CD14-positive monocyte (primary cell): ENCODE results near the gene TARS3. TPM values are rescaled to one million over a fixed set of nuclear protein-coding genes. Genes with fewer than 3 reads are reported as not detected.

Source experiments
- DNase-seq, 3 donors: peaks; one replicate each; pipeline ENCODE4 v3.0.0-alpha.2; 2011 to 2022
- H2AFZ ChIP-seq: 2 replicates; pipeline ENCODE4 v1.6.0; 2012; ENCODE audit warnings: mild to moderate bottlenecking, low read depth, low read length, inconsistent platforms; ENCODE audit not compliant: insufficient read depth, poor library complexity, severe bottlenecking
- H3K27ac ChIP-seq, 2 donors: 1 replicate in 1 of 2; 2 replicates in 1 of 2; pipeline ENCODE4 v1.5.1; 2012 to 2013; ENCODE audit warnings: low read length in 2 of 2, control low read depth in 1 of 2, inconsistent platforms in 1 of 2, low read depth in 1 of 2, mild to moderate bottlenecking in 1 of 2
- H3K27me3 ChIP-seq, 2 donors: one replicate each; pipeline versions ENCODE4 v1.6.0 to v1.6.1; 2011 to 2013; ENCODE audit warnings: low read length in 2 of 2; ENCODE audit not compliant: control insufficient read depth in 2 of 2, insufficient read depth in 2 of 2
- H3K36me3 ChIP-seq, 2 donors: replicated peaks in 1 of 2; 1 replicate in 1 of 2; 2 replicates in 1 of 2; pipeline versions ENCODE4 v1.5.1 to v1.6.1; 2012 to 2013; ENCODE audit warnings: low read length in 2 of 2, control low read depth in 1 of 2, inconsistent platforms in 1 of 2, mild to moderate bottlenecking in 1 of 2; ENCODE audit not compliant: insufficient read depth in 2 of 2, control insufficient read depth in 1 of 2
- H3K4me1 ChIP-seq, 2 donors: 1 replicate in 1 of 2; 2 replicates in 1 of 2; pipeline versions ENCODE4 v1.5.1 to v1.6.1; 2012 to 2013; ENCODE audit warnings: low read length in 2 of 2, control low read depth in 1 of 2, inconsistent platforms in 1 of 2, mild to moderate bottlenecking in 1 of 2, moderate library complexity in 1 of 2; ENCODE audit not compliant: insufficient read depth in 2 of 2, control insufficient read depth in 1 of 2
- H3K4me2 ChIP-seq: replicated peaks from 2 replicates; pipeline ENCODE3; 2012; ENCODE audit warnings: low read length, moderate library complexity, mild to moderate bottlenecking; ENCODE audit not compliant: poor library complexity, severe bottlenecking; ENCODE audit errors: extremely low read depth
- H3K4me3 ChIP-seq, 3 experiments: fragments of 200-600 bp in 1 of 3; sonication (generic) in 1 of 3; replicated peaks in 1 of 3; 1 replicate in 2 of 3; 2 replicates in 1 of 3; pipeline ENCODE4 v1.5.1; 2011 to 2013; ENCODE audit warnings: low read length in 3 of 3, mild to moderate bottlenecking in 3 of 3, control low read depth in 2 of 3, low read depth in 2 of 3, inconsistent platforms in 1 of 3, moderate library complexity in 1 of 3
- H3K79me2 ChIP-seq: 2 replicates; pipeline ENCODE4 v1.6.0; 2012; ENCODE audit warnings: mild to moderate bottlenecking, control low read depth, inconsistent platforms, low read length, moderate library complexity; ENCODE audit not compliant: insufficient read depth
- H3K9ac ChIP-seq: 2 replicates; pipeline ENCODE4 v1.6.0; 2017; ENCODE audit warnings: low read length, mild to moderate bottlenecking; ENCODE audit not compliant: insufficient read depth, poor library complexity, severe bottlenecking
- H3K9me3 ChIP-seq, 2 donors: replicated peaks in 1 of 2; 1 replicate in 1 of 2; 2 replicates in 1 of 2; pipeline versions ENCODE4 v1.5.1 to v1.6.1; 2012 to 2013; ENCODE audit warnings: low read length in 2 of 2, control low read depth in 1 of 2; ENCODE audit not compliant: control insufficient read depth in 1 of 2, insufficient read depth in 1 of 2
- H4K20me1 ChIP-seq: 2 replicates; pipeline ENCODE4 v1.6.0; 2012; ENCODE audit warnings: mild to moderate bottlenecking, low read length, control low read depth, moderate library complexity; ENCODE audit not compliant: insufficient read depth
- H3K27ac Mint-ChIP-seq, 7 donors: one replicate each; pipeline ENCODE4 v1.8.0; 2020; ENCODE audit warnings: mild to moderate bottlenecking in 7 of 7, mixed read lengths in 7 of 7, moderate library complexity in 6 of 7, inconsistent platforms in 2 of 7
- H3K27me3 Mint-ChIP-seq, 3 donors: one replicate each; pipeline ENCODE4 v1.8.0; 2021 to 2022; ENCODE audit warnings: low read depth in 3 of 3, mild to moderate bottlenecking in 3 of 3, mixed read lengths in 3 of 3, moderate library complexity in 3 of 3, inconsistent platforms in 1 of 3
- H3K36me3 Mint-ChIP-seq, 2 donors: one replicate each; pipeline ENCODE4 v1.8.0; 2020; ENCODE audit warnings: mixed read lengths in 2 of 2, inconsistent platforms in 1 of 2, mild to moderate bottlenecking in 1 of 2
- H3K4me1 Mint-ChIP-seq: one replicate; pipeline ENCODE4 v1.8.0; 2020; ENCODE audit warnings: mild to moderate bottlenecking, mixed read lengths
- H3K4me3 Mint-ChIP-seq, 2 donors: one replicate each; pipeline ENCODE4 v1.8.0; 2020; ENCODE audit warnings: mild to moderate bottlenecking in 2 of 2, mixed read lengths in 2 of 2, moderate library complexity in 1 of 2
- H3K9me3 Mint-ChIP-seq, 7 donors: one replicate each; pipeline ENCODE4 v1.8.0; 2020 to 2022; ENCODE audit warnings: mixed read lengths in 7 of 7, mild to moderate bottlenecking in 6 of 7, moderate library complexity in 6 of 7, inconsistent platforms in 2 of 7
- WGBS: methylation state at CpG from one replicate; pipeline ENCODE4 v1.1.5; 2013; ENCODE audit warnings: missing lambda C conversion rate; ENCODE audit not compliant: insufficient coverage; 5-methylcytosine and 5-hydroxymethylcytosine counted together
- intact Hi-C, 2 donors: fragments of 100-400 bp; cut with micrococcal nuclease; formaldehyde crosslinking; loops; one replicate each; pipeline versions ENCODE4 v1.15.0 to v1.15.1; 2023
- polyA plus RNA-seq, 3 donors: library from polyadenylated mRNA; depleted of rRNA in 1 of 3; unstranded in 2 of 3; stranded (reverse) in 1 of 3; fragments of 300-500 nt in 2 of 3; fragments of >200 nt in 1 of 3; fragmentation: Illumina TruSeq in 2 of 3; gene quantifications; 1 replicate in 2 of 3; 2 replicates in 1 of 3; pipeline ENCODE4 v1.2.3, GENCODE V29; 2012 to 2021
- TF ChIP-seq, protein P1 (sequence below): fragments of 200-600 bp; IDR thresholded peaks from one replicate; pipeline ENCODE4 v1.8.0; 2022; ENCODE audit warnings: antibody characterized with exemption, mild to moderate bottlenecking

Gene TARS3
- polyA plus RNA-seq, 3 donors: 1.3 to 2.4 (median 1.8) TPM

- Histone ChIP-seq H4K20me1 (no peaks in the 10 kb centered on the region), H3K36me3 (peaks cover 30 to 52% of the 10 kb centered on the region in 2 donors), H3K4me3 (no peak overlapping the region), H3K79me2 (peaks cover 9% of the 10 kb centered on the region), H3K4me1 (peaks cover 32 to 40% of the 10 kb centered on the region in 2 donors), H3K9me3 (no peaks in the 10 kb centered on the region), H2AFZ (no peak overlapping the region), H3K9ac (peak overlapping the region; percentile 46), H3K27me3 (no peaks in the 10 kb centered on the region), H3K27ac (peak overlapping the region; percentile 91 to 94), H3K4me2 (peak overlapping the region; percentile 62)
- 71% methylated on average over 10 of the region's 11 CpGs for WGBS
- Mint-ChIP-seq H3K4me3 (peak overlapping the region in 1 of 2 donors; percentile 71), H3K36me3 (peaks cover 58 to 68% of the 10 kb centered on the region in 2 donors), H3K4me1 (peaks cover 36% of the 10 kb centered on the region), H3K27ac (peak overlapping the region; percentile 99 to 100 (median 99)), H3K27me3 (no peaks in the 10 kb centered on the region), H3K9me3 (peaks cover 0 to 7% (median 0%) of the 10 kb centered on the region in 7 donors)
- intact Hi-C loops: loop anchor here in 1 of 2 donors (10.0 kb wide), 1 partner anchor 628 kb away; no protein-coding TSS in a partner anchor
- DNase-seq: peak in 1 of 3 donors; percentile 44
- TF ChIP-seq, protein P1, sequence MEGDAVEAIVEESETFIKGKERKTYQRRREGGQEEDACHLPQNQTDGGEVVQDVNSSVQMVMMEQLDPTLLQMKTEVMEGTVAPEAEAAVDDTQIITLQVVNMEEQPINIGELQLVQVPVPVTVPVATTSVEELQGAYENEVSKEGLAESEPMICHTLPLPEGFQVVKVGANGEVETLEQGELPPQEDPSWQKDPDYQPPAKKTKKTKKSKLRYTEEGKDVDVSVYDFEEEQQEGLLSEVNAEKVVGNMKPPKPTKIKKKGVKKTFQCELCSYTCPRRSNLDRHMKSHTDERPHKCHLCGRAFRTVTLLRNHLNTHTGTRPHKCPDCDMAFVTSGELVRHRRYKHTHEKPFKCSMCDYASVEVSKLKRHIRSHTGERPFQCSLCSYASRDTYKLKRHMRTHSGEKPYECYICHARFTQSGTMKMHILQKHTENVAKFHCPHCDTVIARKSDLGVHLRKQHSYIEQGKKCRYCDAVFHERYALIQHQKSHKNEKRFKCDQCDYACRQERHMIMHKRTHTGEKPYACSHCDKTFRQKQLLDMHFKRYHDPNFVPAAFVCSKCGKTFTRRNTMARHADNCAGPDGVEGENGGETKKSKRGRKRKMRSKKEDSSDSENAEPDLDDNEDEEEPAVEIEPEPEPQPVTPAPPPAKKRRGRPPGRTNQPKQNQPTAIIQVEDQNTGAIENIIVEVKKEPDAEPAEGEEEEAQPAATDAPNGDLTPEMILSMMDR: no peak
Observed at GRCh38 chr15:101642361-101642760, 81.9 kb downstream of the TARS3 start.

DNA sequence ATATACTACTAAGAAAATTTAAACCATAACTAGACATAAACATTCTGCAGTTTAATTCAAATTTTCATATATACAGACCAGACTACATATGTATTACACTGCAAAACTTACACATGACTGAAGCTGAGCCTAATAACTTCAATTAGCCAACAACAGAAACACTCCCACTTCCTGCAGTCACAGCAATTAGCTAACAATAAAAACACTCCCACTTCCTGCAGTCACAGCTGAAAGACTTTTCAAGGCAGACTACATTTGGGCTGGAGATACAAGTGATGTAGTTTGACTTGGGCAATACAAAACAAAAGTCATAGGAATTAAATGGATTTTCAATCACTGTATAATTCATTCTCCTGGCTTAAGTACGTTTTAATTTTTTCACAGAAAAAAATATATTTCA is 82.4 kb downstream of the TARS3 start:
- Mint-ChIP-seq H3K4me1 (peaks cover 32% of the 10 kb centered on the region), H3K9me3 (peaks cover 0 to 7% (median 0%) of the 10 kb centered on the region in 7 donors), H3K27me3 (no peaks in the 10 kb centered on the region), H3K4me3 (peak overlapping the region in 1 of 2 donors; percentile 71), H3K36me3 (peaks cover 58 to 65% of the 10 kb centered on the region in 2 donors), H3K27ac (peak overlapping the region; percentile 99 to 100 (median 99))
- no CpG with 5 or more reads among the region's 1 CpG for WGBS
- Histone ChIP-seq H3K4me1 (peaks cover 28 to 35% of the 10 kb centered on the region in 2 donors), H4K20me1 (no peaks in the 10 kb centered on the region), H2AFZ (no peak overlapping the region), H3K4me2 (peak overlapping the region; percentile 62), H3K27ac (peak overlapping the region; percentile 91 to 94), H3K9ac (peak overlapping the region; percentile 54), H3K9me3 (no peaks in the 10 kb centered on the region), H3K4me3 (peak overlapping the region in 1 of 3 experiments; percentile 60), H3K79me2 (peaks cover 5% of the 10 kb centered on the region), H3K36me3 (peaks cover 30 to 52% of the 10 kb centered on the region in 2 donors), H3K27me3 (no peaks in the 10 kb centered on the region)
- TF ChIP-seq, protein P1: no peak
- DNase-seq: peak; percentile 92 to 97 (median 94)
- intact Hi-C loops: loop anchor here in 1 of 2 donors (10.0 kb wide), 1 partner anchor 627 kb away; no protein-coding TSS in a partner anchor
